CD8-positive, alpha-beta memory T cell (primary cell): ENCODE measurements around the gene NRP1. TPM values are rescaled to one million over a fixed set of nuclear protein-coding genes. Genes with fewer than 3 reads are reported as not detected.

ENCODE experiments used
- CTCF ChIA-PET: fragments of 350-600 bp; sonication (Branson Sonifier 250); formaldehyde crosslinking; loops from one replicate; lab custom pipeline; 2021; ENCODE audit warnings: antibody characterized with exemption; lab: Charles Lee
- POLR2A ChIA-PET: fragments of 350-600 bp; sonication (Branson Sonifier 250); formaldehyde crosslinking; loops from one replicate; lab custom pipeline; 2021; ENCODE audit warnings: antibody characterized with exemption; lab: Charles Lee
- DNase-seq, 5 donors: peaks; one replicate each; pipeline versions ENCODE4 v3.0.0 to v3.0.0-alpha.2; 2020 to 2022; ENCODE audit warnings: mixed read lengths in 1 of 5
- H3K27ac ChIP-seq: one replicate; pipeline ENCODE4 v1.7.0; 2013; ENCODE audit warnings: low read depth, mild to moderate bottlenecking, low read length, moderate library complexity
- H3K27me3 ChIP-seq: 2 replicates; pipeline ENCODE4 v1.7.0; 2013; ENCODE audit warnings: low read length, mild to moderate bottlenecking; ENCODE audit not compliant: insufficient read depth, poor library complexity, severe bottlenecking
- H3K36me3 ChIP-seq: 2 replicates; pipeline ENCODE4 v1.7.0; 2013; ENCODE audit warnings: mild to moderate bottlenecking, low read length, moderate library complexity; ENCODE audit not compliant: insufficient read depth
- H3K4me1 ChIP-seq: 2 replicates; pipeline ENCODE4 v1.7.0; 2013; ENCODE audit warnings: mild to moderate bottlenecking, low read length, moderate library complexity; ENCODE audit not compliant: insufficient read depth
- H3K4me3 ChIP-seq: 2 replicates; pipeline ENCODE4 v1.7.0; 2013; ENCODE audit warnings: mild to moderate bottlenecking, low read length
- H3K9me3 ChIP-seq: 2 replicates; pipeline ENCODE4 v1.7.0; 2013; ENCODE audit warnings: mild to moderate bottlenecking, low read length
- H3K27ac Mint-ChIP-seq, 8 donors: one replicate each; pipeline ENCODE4 v1.8.0; 2020 to 2021; ENCODE audit warnings: mixed read lengths in 8 of 8, mild to moderate bottlenecking in 6 of 8, inconsistent platforms in 3 of 8, moderate library complexity in 3 of 8
- H3K27me3 Mint-ChIP-seq, 2 donors: one replicate each; pipeline ENCODE4 v1.8.0; 2020 to 2021; ENCODE audit warnings: mixed read lengths in 2 of 2, mild to moderate bottlenecking in 1 of 2, moderate library complexity in 1 of 2
- H3K36me3 Mint-ChIP-seq, 3 donors: one replicate each; pipeline ENCODE4 v1.8.0; 2020 to 2021; ENCODE audit warnings: mixed read lengths in 3 of 3, inconsistent platforms in 1 of 3, mild to moderate bottlenecking in 1 of 3
- H3K4me1 Mint-ChIP-seq, 3 donors: one replicate each; pipeline ENCODE4 v1.8.0; 2020 to 2021; ENCODE audit warnings: mixed read lengths in 3 of 3, inconsistent platforms in 1 of 3, mild to moderate bottlenecking in 1 of 3
- H3K4me3 Mint-ChIP-seq, 7 donors: one replicate each; pipeline ENCODE4 v1.8.0; 2020 to 2021; ENCODE audit warnings: mixed read lengths in 7 of 7, mild to moderate bottlenecking in 6 of 7, moderate library complexity in 4 of 7, inconsistent platforms in 2 of 7
- H3K9me3 Mint-ChIP-seq, 5 donors: one replicate each; pipeline ENCODE4 v1.8.0; 2020 to 2022; ENCODE audit warnings: mixed read lengths in 5 of 5, mild to moderate bottlenecking in 3 of 5, moderate library complexity in 2 of 5, inconsistent platforms in 1 of 5
- polyA plus RNA-seq: library from polyadenylated mRNA; unstranded; fragments of 300-500 nt; fragmentation: Illumina TruSeq; gene quantifications from one replicate; pipeline ENCODE4 v1.2.3, GENCODE V29; 2021
- total RNA-seq, 2 experiments: library from RNA; stranded (reverse); gene quantifications; one replicate each; pipeline ENCODE4 v1.2.3, GENCODE V29; 2021

Gene NRP1
- total and polyA plus RNA-seq, 3 experiments from 2014 or later = 2.1 to 2.2 TPM; not detected in 1

GRCh38 chr10:33242931-33243330, 91.5 kb downstream of the NRP1 start:
- Mint-ChIP-seq H3K4me1 (peaks cover 3 to 9% (median 8%) of the 10 kb centered on the region in 3 donors), H3K27me3 (peaks cover 0 to 24% of the 10 kb centered on the region in 2 donors), H3K9me3 (no peaks in the 10 kb centered on the region), H3K36me3 (peaks cover 0 to 4% (median 0%) of the 10 kb centered on the region in 3 donors), H3K27ac (no peak overlapping the region), H3K4me3 (no peak overlapping the region)
- Histone ChIP-seq H3K4me1 (peaks cover 7% of the 10 kb centered on the region), H3K27me3 (no peaks in the 10 kb centered on the region), H3K4me3 (no peak overlapping the region), H3K36me3 (no peaks in the 10 kb centered on the region), H3K9me3 (no peaks in the 10 kb centered on the region), H3K27ac (no peak overlapping the region)
- POLR2A ChIA-PET = no interaction called here
- CTCF ChIA-PET = no interaction called here
- no peak for DNase-seq

- Histone ChIP-seq H3K36me3 (no peaks in the 10 kb centered on the region), H3K9me3 (no peaks in the 10 kb centered on the region), H3K4me3 (no peak overlapping the region), H3K27ac (no peak overlapping the region), H3K4me1 (no peaks in the 10 kb centered on the region), H3K27me3 (no peaks in the 10 kb centered on the region)
- peaks cover 0 to 24% of the 10 kb centered on the region in 2 donors for H3K27me3 Mint-ChIP-seq
- H3K4me1 Mint-ChIP-seq = no peaks in the 10 kb centered on the region
- no peak overlapping the region for H3K4me3 Mint-ChIP-seq
- no peaks in the 10 kb centered on the region for H3K9me3 Mint-ChIP-seq
- peaks cover 0 to 8% (median 0%) of the 10 kb centered on the region in 3 donors for H3K36me3 Mint-ChIP-seq
- ChIA-PET POLR2A (no interaction called here), CTCF (no interaction called here)
- H3K27ac Mint-ChIP-seq = no peak overlapping the region
- no peak for DNase-seq
These were observed 93.1 kb downstream of the NRP1 start for GRCh38 chr10:33241351-33241750.

GRCh38 chr10:33240931-33241330, 93.5 kb downstream of the NRP1 start:
- ChIA-PET CTCF (no interaction called here), POLR2A (no interaction called here)
- Histone ChIP-seq H3K4me3 (no peak overlapping the region), H3K27ac (no peak overlapping the region), H3K9me3 (no peaks in the 10 kb centered on the region), H3K4me1 (no peaks in the 10 kb centered on the region), H3K36me3 (no peaks in the 10 kb centered on the region), H3K27me3 (no peaks in the 10 kb centered on the region)
- Mint-ChIP-seq H3K27ac (no peak overlapping the region), H3K4me3 (no peak overlapping the region), H3K36me3 (peaks cover 0 to 8% (median 0%) of the 10 kb centered on the region in 3 donors), H3K4me1 (no peaks in the 10 kb centered on the region), H3K27me3 (peaks cover 0 to 24% of the 10 kb centered on the region in 2 donors), H3K9me3 (no peaks in the 10 kb centered on the region)
- no peak for DNase-seq

GRCh38 chr10:33240258-33240657, 94.2 kb downstream of the NRP1 start:
- no peak overlapping the region for H3K27ac ChIP-seq
- no peak overlapping the region for H3K4me3 ChIP-seq
- H3K9me3 Mint-ChIP-seq = no peaks in the 10 kb centered on the region
- no peaks in the 10 kb centered on the region for H3K4me1 ChIP-seq
- DNase-seq = no peak
- ChIA-PET POLR2A (no interaction called here), CTCF (no interaction called here)
- H3K27ac Mint-ChIP-seq = no peak overlapping the region
- H3K27me3 Mint-ChIP-seq = peaks cover 0 to 24% of the 10 kb centered on the region in 2 donors
- no peak overlapping the region for H3K4me3 Mint-ChIP-seq
- no peaks in the 10 kb centered on the region for H3K9me3 ChIP-seq
- no peaks in the 10 kb centered on the region for H3K4me1 Mint-ChIP-seq
- H3K36me3 Mint-ChIP-seq = peaks cover 0 to 8% (median 0%) of the 10 kb centered on the region in 3 donors
- no peaks in the 10 kb centered on the region for H3K36me3 ChIP-seq
- no peaks in the 10 kb centered on the region for H3K27me3 ChIP-seq

- Histone ChIP-seq H3K9me3 (no peaks in the 10 kb centered on the region), H3K36me3 (no peaks in the 10 kb centered on the region), H3K27me3 (no peaks in the 10 kb centered on the region), H3K4me3 (no peak overlapping the region), H3K4me1 (no peaks in the 10 kb centered on the region), H3K27ac (no peak overlapping the region)
- POLR2A ChIA-PET = no interaction called here
- Mint-ChIP-seq H3K9me3 (no peaks in the 10 kb centered on the region), H3K4me1 (no peaks in the 10 kb centered on the region), H3K4me3 (no peak overlapping the region), H3K27me3 (peaks cover 0 to 23% of the 10 kb centered on the region in 2 donors), H3K36me3 (peaks cover 0 to 8% (median 0%) of the 10 kb centered on the region in 3 donors), H3K27ac (no peak overlapping the region)
- DNase-seq = no peak
- CTCF ChIA-PET = no interaction called here
These were observed 95.2 kb downstream of the NRP1 start for GRCh38 chr10:33239257-33239656.

- no peak for DNase-seq
- ChIA-PET POLR2A (no interaction called here), CTCF (no interaction called here)
- H3K4me3 ChIP-seq = no peak overlapping the region
- Mint-ChIP-seq H3K36me3 (peaks cover 0 to 8% (median 0%) of the 10 kb centered on the region in 3 donors), H3K4me3 (no peak overlapping the region), H3K27me3 (peaks cover 0 to 18% of the 10 kb centered on the region in 2 donors), H3K27ac (peak overlapping the region in 1 of 8 donors; percentile 12), H3K4me1 (no peaks in the 10 kb centered on the region), H3K9me3 (no peaks in the 10 kb centered on the region)
- H3K9me3 ChIP-seq = no peaks in the 10 kb centered on the region
- H3K36me3 ChIP-seq = no peaks in the 10 kb centered on the region
- no peaks in the 10 kb centered on the region for H3K4me1 ChIP-seq
- no peaks in the 10 kb centered on the region for H3K27me3 ChIP-seq
- H3K27ac ChIP-seq = no peak overlapping the region
These were observed 95.8 kb downstream of the NRP1 start for GRCh38 chr10:33238643-33239042.

GRCh38 chr10:33237736-33238624, 96.5 kb downstream of the NRP1 start:
- CTCF ChIA-PET = no interaction called here

GRCh38 chr10:33236916-33237315, 97.6 kb downstream of the NRP1 start:
- no peak for DNase-seq
- Mint-ChIP-seq H3K27me3 (peaks cover 7 to 22% of the 10 kb centered on the region in 2 donors), H3K27ac (no peak overlapping the region), H3K9me3 (no peaks in the 10 kb centered on the region), H3K4me1 (no peaks in the 10 kb centered on the region), H3K4me3 (no peak overlapping the region), H3K36me3 (peaks cover 0 to 8% (median 0%) of the 10 kb centered on the region in 3 donors)
- CTCF ChIA-PET = no interaction called here
- no peaks in the 10 kb centered on the region for H3K36me3 ChIP-seq
- no peaks in the 10 kb centered on the region for H3K9me3 ChIP-seq
- H3K4me1 ChIP-seq = no peaks in the 10 kb centered on the region
- no peaks in the 10 kb centered on the region for H3K27me3 ChIP-seq
- no peak overlapping the region for H3K4me3 ChIP-seq
- POLR2A ChIA-PET = no interaction called here
- H3K27ac ChIP-seq = no peak overlapping the region

More at GRCh38 chr10:33237736-33238624, 96.5 kb downstream of the NRP1 start:
- Histone ChIP-seq H3K4me1 (no peaks in the 10 kb centered on the region), H3K9me3 (no peaks in the 10 kb centered on the region), H3K27me3 (no peaks in the 10 kb centered on the region), H3K27ac (no peak overlapping the region), H3K4me3 (no peak overlapping the region), H3K36me3 (no peaks in the 10 kb centered on the region)
- no peak for DNase-seq
- H3K4me3 Mint-ChIP-seq = no peak overlapping the region
- no peaks in the 10 kb centered on the region for H3K9me3 Mint-ChIP-seq
- H3K27me3 Mint-ChIP-seq = peaks cover 3 to 18% of the 10 kb centered on the region in 2 donors
- peaks cover 0 to 8% (median 0%) of the 10 kb centered on the region in 3 donors for H3K36me3 Mint-ChIP-seq
- H3K4me1 Mint-ChIP-seq = no peaks in the 10 kb centered on the region
- POLR2A ChIA-PET = no interaction called here
- peak overlapping the region in 1 of 8 donors; percentile 10 for H3K27ac Mint-ChIP-seq
